H1 (cell line): Measurements from ENCODE around the gene TRIM45. TPM values are rescaled to one million over a fixed set of nuclear protein-coding genes. Genes with fewer than 3 reads are reported as not detected.
A peak's percentile ranks its signal among the peaks of the same experiment; 100 is the strongest.

ENCODE experiments used
- CTCF ChIA-PET: fragments of 300-600 bp; sonication (Branson Sonifier 250); formaldehyde crosslinking; loops from one replicate; lab custom pipeline; 2021; ENCODE audit not compliant: partially characterized antibody; lab: Charles Lee
- POLR2A ChIA-PET: fragments of 300-600 bp; sonication (Branson Sonifier 250); formaldehyde crosslinking; loops from one replicate; lab custom pipeline; 2021; ENCODE audit warnings: inconsistent platforms; ENCODE audit not compliant: partially characterized antibody; lab: Charles Lee
- DNase-seq, 2 experiments: peaks; one replicate each; pipeline versions ENCODE4 v3.0.0 to v3.0.0-alpha.2; 2010 to 2022; ENCODE audit warnings: low spot score in 2 of 2, low read depth in 1 of 2, mixed read lengths in 1 of 2
- FAIRE-seq: peaks from 2 replicates; lab custom pipeline; 2011; peaks lifted over from hg19 to GRCh38; lab: Jason Lieb, UNC
- H2AFZ ChIP-seq: 2 replicates; pipeline ENCODE4 v1.8.1; 2012; ENCODE audit warnings: low read length, inconsistent platforms
- H2AK5ac ChIP-seq: 2 replicates; pipeline ENCODE4 v1.6.1; 2013; ENCODE audit warnings: low read depth, low read length
- H2BK120ac ChIP-seq: replicated peaks from 2 replicates; pipeline ENCODE3; 2013; ENCODE audit warnings: low read depth, low read length, inconsistent platforms
- H2BK12ac ChIP-seq: 2 replicates; pipeline ENCODE4 v1.6.1; 2013; ENCODE audit warnings: low read depth, low read length
- H2BK15ac ChIP-seq: 2 replicates; pipeline ENCODE4 v1.6.1; 2013; ENCODE audit warnings: low read length
- H2BK20ac ChIP-seq: 2 replicates; pipeline ENCODE4 v1.6.1; 2013; ENCODE audit warnings: low read length
- H2BK5ac ChIP-seq: 2 replicates; pipeline ENCODE4 v1.6.1; 2013; ENCODE audit warnings: low read depth, low read length
- H3K14ac ChIP-seq: 2 replicates; pipeline ENCODE4 v1.6.1; 2013; ENCODE audit warnings: inconsistent platforms; ENCODE audit not compliant: insufficient read length
- H3K18ac ChIP-seq: 2 replicates; pipeline ENCODE4 v1.6.1; 2013; ENCODE audit warnings: low read length; ENCODE audit errors: extremely low read depth
- H3K23ac ChIP-seq: 2 replicates; pipeline ENCODE4 v1.6.1; 2013; ENCODE audit warnings: inconsistent platforms; ENCODE audit not compliant: insufficient read length
- H3K23me2 ChIP-seq: 2 replicates; pipeline ENCODE4 v1.6.1; 2013; ENCODE audit warnings: low read depth, low read length
- H3K27ac ChIP-seq: 2 replicates; pipeline ENCODE4 v1.6.1; 2011; ENCODE audit warnings: low read depth, low read length, inconsistent platforms
- H3K27me3 ChIP-seq, 4 experiments: replicated peaks in 1 of 4; 1 replicate in 1 of 4; 2 replicates in 3 of 4; pipeline versions ENCODE4 v1.6.1 to v1.8.1; 2011 to 2013; ENCODE audit warnings: low read length in 3 of 4, mild to moderate bottlenecking in 3 of 4, inconsistent platforms in 2 of 4, mixed read lengths in 2 of 4, moderate library complexity in 1 of 4; ENCODE audit not compliant: control insufficient read depth in 3 of 4, insufficient read depth in 3 of 4; ENCODE audit errors: extremely low read depth in 1 of 4
- H3K36me3 ChIP-seq, 4 experiments: 2 replicates each; pipeline versions ENCODE4 v1.6.1 to v1.8.1; 2011 to 2013; ENCODE audit warnings: mild to moderate bottlenecking in 4 of 4, low read length in 3 of 4, moderate library complexity in 2 of 4, control low read depth in 1 of 4, inconsistent platforms in 1 of 4; ENCODE audit not compliant: insufficient read depth in 4 of 4, control insufficient read depth in 2 of 4
- H3K4ac ChIP-seq: replicated peaks from 2 replicates; pipeline ENCODE3; 2013; ENCODE audit warnings: low read length, low read depth, mixed read lengths, inconsistent platforms; ENCODE audit not compliant: insufficient read length
- H3K4me1 ChIP-seq, 4 experiments: replicated peaks in 1 of 4; 1 replicate in 1 of 4; 2 replicates in 3 of 4; pipeline versions ENCODE4 v1.6.1 to v1.8.1; 2011 to 2013; ENCODE audit warnings: low read length in 3 of 4, inconsistent platforms in 2 of 4, mixed read lengths in 1 of 4; ENCODE audit not compliant: insufficient read depth in 4 of 4, control insufficient read depth in 3 of 4
- H3K4me2 ChIP-seq, 2 experiments: 2 replicates each; pipeline versions ENCODE4 v1.6.1 to v1.8.1; 2011 to 2013; ENCODE audit warnings: low read depth in 2 of 2, low read length in 2 of 2, control low read depth in 1 of 2, inconsistent platforms in 1 of 2, mild to moderate bottlenecking in 1 of 2; ENCODE audit not compliant: insufficient read depth in 1 of 2
- H3K4me3 ChIP-seq, 4 experiments: fragments of 200-600, 300-600 bp in 1 of 4; sonication (generic), shearing (Covaris generic), sonication (Bioruptor Twin) in 1 of 4; 2 replicates each; pipeline versions ENCODE4 v1.5.1 to v1.8.1; 2011 to 2016; ENCODE audit warnings: low read length in 4 of 4, low read depth in 3 of 4, control low read depth in 2 of 4, inconsistent platforms in 2 of 4, mild to moderate bottlenecking in 2 of 4, mixed read lengths in 1 of 4, moderate library complexity in 1 of 4; ENCODE audit not compliant: insufficient read depth in 2 of 4; ENCODE audit errors: extremely low read depth in 1 of 4
- H3K56ac ChIP-seq: replicated peaks from 2 replicates; pipeline ENCODE3; 2013; ENCODE audit warnings: low read depth, mild to moderate bottlenecking, mixed read lengths, low read length, inconsistent platforms; ENCODE audit not compliant: insufficient read length
- H3K79me1 ChIP-seq: 2 replicates; pipeline ENCODE4 v1.6.1; 2013; ENCODE audit warnings: low read depth, low read length, control low read depth
- H3K79me2 ChIP-seq, 2 experiments: 2 replicates each; pipeline versions ENCODE4 v1.6.1 to v1.8.1; 2012 to 2013; ENCODE audit warnings: low read length in 2 of 2, mild to moderate bottlenecking in 2 of 2, inconsistent platforms in 1 of 2; ENCODE audit not compliant: insufficient read depth in 2 of 2, control insufficient read depth in 1 of 2
- H3K9ac ChIP-seq, 4 experiments: replicated peaks in 1 of 4; 1 replicate in 1 of 4; 2 replicates in 3 of 4; pipeline versions ENCODE4 v1.6.1 to v1.8.1; 2011 to 2013; ENCODE audit warnings: low read depth in 3 of 4, low read length in 3 of 4, control low read depth in 2 of 4, mild to moderate bottlenecking in 2 of 4, moderate library complexity in 2 of 4, inconsistent platforms in 1 of 4; ENCODE audit errors: extremely low read depth in 1 of 4
- H3K9me3 ChIP-seq, 2 experiments: 2 replicates each; pipeline versions ENCODE4 v1.6.1 to v1.8.1; 2012 to 2013; ENCODE audit warnings: mild to moderate bottlenecking in 2 of 2, moderate library complexity in 2 of 2, control low read depth in 1 of 2, inconsistent platforms in 1 of 2, low read depth in 1 of 2, low read length in 1 of 2, mixed read lengths in 1 of 2; ENCODE audit not compliant: insufficient read depth in 2 of 2
- H4K20me1 ChIP-seq, 2 experiments: replicated peaks in 1 of 2; 2 replicates each; pipeline versions ENCODE3 to v1.8.1; 2011 to 2013; ENCODE audit warnings: inconsistent platforms in 2 of 2, low read length in 2 of 2, mild to moderate bottlenecking in 1 of 2; ENCODE audit not compliant: insufficient read depth in 2 of 2, control insufficient read depth in 1 of 2
- H4K5ac ChIP-seq: 2 replicates; pipeline ENCODE4 v1.6.1; 2013; ENCODE audit warnings: low read length, low read depth, mixed read lengths, inconsistent platforms; ENCODE audit not compliant: insufficient read length
- H4K8ac ChIP-seq: 2 replicates; pipeline ENCODE4 v1.8.0; 2013; ENCODE audit warnings: mild to moderate bottlenecking, moderate library complexity, low read length, inconsistent platforms; ENCODE audit not compliant: insufficient read depth; ENCODE audit errors: extremely low read depth
- H4K91ac ChIP-seq: replicated peaks from 2 replicates; pipeline ENCODE3; 2013; ENCODE audit warnings: low read length, mixed read lengths, inconsistent platforms; ENCODE audit not compliant: insufficient read length
- ATF2 ChIP-seq: IDR thresholded peaks from 2 replicates; pipeline ENCODE4 v1.6.1; 2012; ENCODE audit warnings: low read length, inconsistent platforms
- CEBPB ChIP-seq: IDR thresholded peaks from 2 replicates; pipeline ENCODE4 v1.6.1; 2012; ENCODE audit warnings: low read depth, low read length
- CTCF ChIP-seq, 3 experiments: IDR thresholded peaks; 1 replicate in 2 of 3; 2 replicates in 1 of 3; pipeline versions ENCODE4 v1.5.1 to v1.6.1; 2011; ENCODE audit warnings: low read length in 3 of 3, mild to moderate bottlenecking in 3 of 3, inconsistent platforms in 2 of 3, low read depth in 1 of 3, moderate library complexity in 1 of 3; ENCODE audit not compliant: insufficient read depth in 1 of 3; ENCODE audit errors: control extremely low read depth in 1 of 3
- KDM5A ChIP-seq: fragments of 200-600 bp; IDR thresholded peaks from 2 replicates; pipeline ENCODE4 v1.7.1; 2012; ENCODE audit warnings: mild to moderate bottlenecking, low read length, inconsistent platforms, mixed read lengths
- RAD21 ChIP-seq, 2 experiments: IDR thresholded peaks in 1 of 2; conservative IDR thresholded peaks in 1 of 2; 2 replicates each; pipeline ENCODE4 v1.6.1; 2011; ENCODE audit warnings: low read depth in 2 of 2, low read length in 2 of 2, improper control_type of control experiment in 1 of 2, inconsistent platforms in 1 of 2, mild to moderate bottlenecking in 1 of 2, moderate library complexity in 1 of 2
- SP2 ChIP-seq: IDR thresholded peaks from 2 replicates; pipeline ENCODE4 v1.6.1; 2012; ENCODE audit warnings: mild to moderate bottlenecking, low read length, inconsistent platforms
- WGBS, 2 experiments: shearing (Covaris generic) in 1 of 2; methylation state at CpG; one replicate each; pipeline versions ENCODE4 v1.1.6 to v1.1.7; 2013 to 2015; ENCODE audit warnings: low lambda C conversion rate in 2 of 2, mixed read lengths in 2 of 2, inconsistent platforms in 1 of 2, low coverage in 1 of 2, missing lambda C conversion rate in 1 of 2; ENCODE audit not compliant: insufficient replicate concordance in 2 of 2, insufficient coverage in 1 of 2, insufficient read length in 1 of 2; ENCODE audit errors: extremely low coverage in 1 of 2, missing lambda C conversion rate in 1 of 2; 5-methylcytosine and 5-hydroxymethylcytosine counted together
- polyA plus RNA-seq, 7 experiments: library from polyadenylated mRNA; depleted of rRNA in 3 of 7; stranded (reverse) in 5 of 7; unstranded in 2 of 7; fragments of >200 nt in 5 of 7; fragments of 200-250 nt in 2 of 7; gene quantifications; 1 replicate in 5 of 7; 2 replicates in 1 of 7; 4 replicates in 1 of 7; pipeline versions ENCODE4 v1.2.1 to v1.2.3, GENCODE V29; 2011 to 2013; ENCODE audit warnings: missing spikeins in 2 of 7, mixed read lengths in 2 of 7
- total RNA-seq: library from RNA; stranded (reverse); fragmentation: NEBNext Ultra II Directional; extraction: Animal tissue kit (Norgen Biotek cat#: 25700); gene quantifications from 2 replicates; pipeline ENCODE4 v1.2.1, GENCODE V29; 2021

Gene TRIM45
- total and polyA plus RNA-seq, 2 of the 8 experiments (the other 6 are each of a cell fraction or from before 2014, with no cell fraction given), result 13.7 to 16.7 TPM

GRCh38 chr1:117112047-117112717 is 9.4 kb downstream of the TRIM45 start:
- Histone ChIP-seq H3K18ac (no peak overlapping the region), H3K36me3 (peaks cover 9 to 77% (median 39%) of the 10 kb centered on the region in 4 experiments), H3K4ac (no peak overlapping the region), H4K20me1 (peaks cover 0 to 4% of the 10 kb centered on the region in 2 experiments), H3K56ac (no peak overlapping the region), H4K8ac (no peak overlapping the region), H4K5ac (no peak overlapping the region), H3K79me2 (no peaks in the 10 kb centered on the region), H3K4me2 (0 out of 4 replicates have a peak overlapping the region, but pooled peaks of 1 of the 2 experiments have one; percentile 41), H2BK5ac (0 out of 2 replicates have a peak overlapping the region, but pooled peaks have one; percentile 26), H2BK12ac (no peak overlapping the region), H3K9ac (no peak overlapping the region), H3K14ac (no peak overlapping the region), H3K27me3 (no peaks in the 10 kb centered on the region), H2BK120ac (no peak overlapping the region), H3K9me3 (no peaks in the 10 kb centered on the region), H3K4me3 (no peak overlapping the region), H3K27ac (no peak overlapping the region), H4K91ac (no peak overlapping the region), H3K23me2 (no peaks in the 10 kb centered on the region; the same call in none of the 2 replicates), H2BK20ac (no peak overlapping the region), H2AK5ac (no peak overlapping the region), H3K4me1 (peaks cover 2 to 5% (median 3%) of the 10 kb centered on the region in 4 experiments; a peak in 4 of 7 replicates), H3K23ac (no peak overlapping the region), H3K79me1 (no peaks in the 10 kb centered on the region), H2BK15ac (no peak overlapping the region), H2AFZ (no peak overlapping the region)
- WGBS, 2 experiments, result 76% methylated on average over 7 of the region's 7 CpGs; no CpG with 5 or more reads in 1 of the 2 experiments
- TF ChIP-seq CTCF (IDR thresholded peaks at IDR 0.05; ENCODE audit: control extremely low read depth in 1 of 3, insufficient read depth in 1 of 3, low read depth in 1 of 3, low read length in 3 of 3) (peak in 1 of 3 experiments; percentile 10; a peak in 1 of 4 replicates), ATF2 (no peak), SP2 (no peak), CEBPB (no peak), RAD21 (IDR thresholded peaks at IDR 0.05 in 1 of 2, conservative IDR thresholded peaks at IDR 0.05 in 1 of 2; ENCODE audit: low read depth in 2 of 2, low read length in 2 of 2) (peak; percentile 27 to 36; a peak in 3 of 4 replicates), KDM5A (no peak)
- ChIA-PET POLR2A (interaction anchor here (1.2 to 2.0 kb wide), 4 partner anchors 12 to 178 kb away, joined by 4 to 6 read pairs (median 4); no protein-coding TSS in a partner anchor), CTCF (interaction anchor here (0.8 to 4.9 kb wide), 8 partner anchors 8 to 173 kb away, joined by 3 to 43 read pairs (median 6); no protein-coding TSS in a partner anchor)
- FAIRE-seq (no peak), DNase-seq (no peak)
